Measurements from ENCODE around the gene POMT2. TPM values are rescaled to one million over a fixed set of nuclear protein-coding genes. Genes with fewer than 3 reads are reported as not detected.

The POMT2 gene
- polyA plus RNA-seq, 1 of the 3 experiments (the other 2 are of a cell fraction) = 19.9 TPM

DNA sequence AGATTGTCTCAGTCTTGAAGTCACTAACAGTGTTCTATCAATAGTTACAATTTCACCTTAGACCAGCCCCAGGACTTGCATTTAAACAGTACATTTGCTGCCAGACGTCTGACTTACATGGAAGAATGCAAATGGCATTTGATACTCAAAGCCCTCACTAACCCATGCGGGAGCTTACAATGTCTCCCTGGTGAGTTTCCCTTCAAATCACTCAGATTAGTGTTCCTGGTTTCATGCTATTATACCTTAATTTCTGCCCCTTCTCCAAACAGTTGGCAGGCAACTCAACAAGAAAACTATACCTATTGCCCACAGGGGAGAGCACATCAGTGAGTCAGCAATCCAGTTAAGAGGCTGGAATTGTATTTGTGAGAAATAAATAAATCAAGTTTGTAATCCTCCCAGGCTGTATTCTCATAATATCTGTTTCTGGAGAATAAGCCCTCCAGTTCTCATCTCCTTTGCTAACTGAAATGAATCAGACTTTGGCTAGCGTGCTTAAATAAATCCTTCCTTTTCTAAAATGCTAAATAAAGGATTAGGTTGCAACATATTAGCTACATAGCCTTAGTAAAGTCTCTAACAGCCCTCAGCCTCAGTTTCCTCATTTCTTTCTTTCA is 23.8 kb upstream of the POMT2 start:
- Histone ChIP-seq H3K4me2 (no peak overlapping the region), H2AFZ (ENCODE audit: low read depth) (no peak overlapping the region), H3K9me3 (no peaks in the 10 kb centered on the region), H3K36me3 (replicated peaks in 1 of 2; ENCODE audit: control insufficient read depth in 1 of 2, insufficient read depth in 2 of 2, low read length in 1 of 2) (peaks cover 4 to 34% of the 10 kb centered on the region in 2 experiments), H3K4me3 (ENCODE audit: low read depth in 2 of 2, low read length in 1 of 2) (no peak overlapping the region), H3K79me2 (ENCODE audit: insufficient read depth) (no peaks in the 10 kb centered on the region), H3K27ac (ENCODE audit: low read depth in 2 of 2, low read length in 1 of 2) (no peak overlapping the region), H4K20me1 (ENCODE audit: insufficient read depth) (no peaks in the 10 kb centered on the region), H3F3A (replicated peaks; ENCODE audit: insufficient read depth) (no peaks in the 10 kb centered on the region), H3K9ac (no peak overlapping the region), H3K4me1 (ENCODE audit: control insufficient read depth in 1 of 2, insufficient read depth in 2 of 2, low read depth in 1 of 2, low read length in 1 of 2) (0 out of 4 replicates have a peak, but pooled peaks cover 0 to 5% of the 10 kb centered on the region in 2 experiments), H3K9me2 (no peaks in the 10 kb centered on the region), H3K27me3 (ENCODE audit: insufficient read depth) (no peaks in the 10 kb centered on the region)
- CTCF ChIA-PET = interaction anchor here (0.8 to 1.0 kb wide), 2 partner anchors 10 to 25 kb away, joined by 3 read pairs; no protein-coding TSS in a partner anchor
- POLR2A ChIA-PET = no interaction called here
- TF ChIP-seq GABPA (IDR thresholded peaks at IDR 0.05; ENCODE audit: low read depth) (no peak), RFX5 (IDR thresholded peaks at IDR 0.05; ENCODE audit: low read length) (no peak), FOSL2 (IDR thresholded peaks at IDR 0.05; ENCODE audit: borderline replicate concordance, low read depth) (no peak), TEAD4 (IDR thresholded peaks at IDR 0.05; ENCODE audit: borderline replicate concordance, insufficient read depth) (no peak), TCF12 (IDR thresholded peaks at IDR 0.05) (no peak), ELF1 (IDR thresholded peaks at IDR 0.05) (no peak), FOXJ3 (CRISPR knock-in tag; IDR thresholded peaks at IDR 0.05) (no peak), RXRA (IDR thresholded peaks at IDR 0.05; ENCODE audit: borderline replicate concordance, low read depth) (no peak), TAF1 (IDR thresholded peaks at IDR 0.05; ENCODE audit: borderline replicate concordance, low read depth, low read length) (no peak), JUND (IDR thresholded peaks at IDR 0.05) (no peak), SMC3 (IDR thresholded peaks at IDR 0.05; ENCODE audit: low read depth, low read length) (no peak), SIN3A (IDR thresholded peaks at IDR 0.05; ENCODE audit: borderline replicate concordance, low read depth, low read length) (no peak)
- TF ChIP-seq, protein P1, sequence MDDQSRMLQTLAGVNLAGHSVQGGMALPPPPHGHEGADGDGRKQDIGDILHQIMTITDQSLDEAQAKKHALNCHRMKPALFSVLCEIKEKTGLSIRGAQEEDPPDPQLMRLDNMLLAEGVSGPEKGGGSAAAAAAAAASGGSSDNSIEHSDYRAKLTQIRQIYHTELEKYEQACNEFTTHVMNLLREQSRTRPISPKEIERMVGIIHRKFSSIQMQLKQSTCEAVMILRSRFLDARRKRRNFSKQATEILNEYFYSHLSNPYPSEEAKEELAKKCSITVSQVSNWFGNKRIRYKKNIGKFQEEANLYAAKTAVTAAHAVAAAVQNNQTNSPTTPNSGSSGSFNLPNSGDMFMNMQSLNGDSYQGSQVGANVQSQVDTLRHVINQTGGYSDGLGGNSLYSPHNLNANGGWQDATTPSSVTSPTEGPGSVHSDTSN (IDR thresholded peaks at IDR 0.05) = no peak
- TF ChIP-seq, protein P2, sequence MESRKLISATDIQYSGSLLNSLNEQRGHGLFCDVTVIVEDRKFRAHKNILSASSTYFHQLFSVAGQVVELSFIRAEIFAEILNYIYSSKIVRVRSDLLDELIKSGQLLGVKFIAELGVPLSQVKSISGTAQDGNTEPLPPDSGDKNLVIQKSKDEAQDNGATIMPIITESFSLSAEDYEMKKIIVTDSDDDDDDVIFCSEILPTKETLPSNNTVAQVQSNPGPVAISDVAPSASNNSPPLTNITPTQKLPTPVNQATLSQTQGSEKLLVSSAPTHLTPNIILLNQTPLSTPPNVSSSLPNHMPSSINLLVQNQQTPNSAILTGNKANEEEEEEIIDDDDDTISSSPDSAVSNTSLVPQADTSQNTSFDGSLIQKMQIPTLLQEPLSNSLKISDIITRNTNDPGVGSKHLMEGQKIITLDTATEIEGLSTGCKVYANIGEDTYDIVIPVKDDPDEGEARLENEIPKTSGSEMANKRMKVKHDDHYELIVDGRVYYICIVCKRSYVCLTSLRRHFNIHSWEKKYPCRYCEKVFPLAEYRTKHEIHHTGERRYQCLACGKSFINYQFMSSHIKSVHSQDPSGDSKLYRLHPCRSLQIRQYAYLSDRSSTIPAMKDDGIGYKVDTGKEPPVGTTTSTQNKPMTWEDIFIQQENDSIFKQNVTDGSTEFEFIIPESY (IDR thresholded peaks at IDR 0.05; ENCODE audit: borderline replicate concordance, low read depth) = no peak
- TF ChIP-seq, protein P3, sequence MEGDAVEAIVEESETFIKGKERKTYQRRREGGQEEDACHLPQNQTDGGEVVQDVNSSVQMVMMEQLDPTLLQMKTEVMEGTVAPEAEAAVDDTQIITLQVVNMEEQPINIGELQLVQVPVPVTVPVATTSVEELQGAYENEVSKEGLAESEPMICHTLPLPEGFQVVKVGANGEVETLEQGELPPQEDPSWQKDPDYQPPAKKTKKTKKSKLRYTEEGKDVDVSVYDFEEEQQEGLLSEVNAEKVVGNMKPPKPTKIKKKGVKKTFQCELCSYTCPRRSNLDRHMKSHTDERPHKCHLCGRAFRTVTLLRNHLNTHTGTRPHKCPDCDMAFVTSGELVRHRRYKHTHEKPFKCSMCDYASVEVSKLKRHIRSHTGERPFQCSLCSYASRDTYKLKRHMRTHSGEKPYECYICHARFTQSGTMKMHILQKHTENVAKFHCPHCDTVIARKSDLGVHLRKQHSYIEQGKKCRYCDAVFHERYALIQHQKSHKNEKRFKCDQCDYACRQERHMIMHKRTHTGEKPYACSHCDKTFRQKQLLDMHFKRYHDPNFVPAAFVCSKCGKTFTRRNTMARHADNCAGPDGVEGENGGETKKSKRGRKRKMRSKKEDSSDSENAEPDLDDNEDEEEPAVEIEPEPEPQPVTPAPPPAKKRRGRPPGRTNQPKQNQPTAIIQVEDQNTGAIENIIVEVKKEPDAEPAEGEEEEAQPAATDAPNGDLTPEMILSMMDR (IDR thresholded peaks at IDR 0.05) = no peak
- TF ChIP-seq, protein P4, sequence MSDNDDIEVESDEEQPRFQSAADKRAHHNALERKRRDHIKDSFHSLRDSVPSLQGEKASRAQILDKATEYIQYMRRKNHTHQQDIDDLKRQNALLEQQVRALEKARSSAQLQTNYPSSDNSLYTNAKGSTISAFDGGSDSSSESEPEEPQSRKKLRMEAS (IDR thresholded peaks at IDR 0.05; ENCODE audit: low read depth) = no peak
- WGBS (ENCODE audit: low lambda C conversion rate) = 89% methylated on average over 3 of the region's 3 CpGs
- no peak for DNase-seq

Measured in SK-N-SH (cell line).